Measurements from ENCODE around the gene NEDD4. TPM values are rescaled to one million over a fixed set of nuclear protein-coding genes. Genes with fewer than 3 reads are reported as not detected.

The NEDD4 gene
- total and polyA plus RNA-seq, 12 donors: 2.5 to 20.5 (median 9.5) TPM

GRCh38 chr15:56035166-56035565 lies 41.8 kb upstream of the NEDD4 start:
- no peaks in the 10 kb centered on the region for H3K36me3 ChIP-seq (replicated peaks in 1 of 2)

GRCh38 chr15:56034514-56034913 lies 41.1 kb upstream of the NEDD4 start:
- TF ChIP-seq POLR2A (IDR thresholded peaks at IDR 0.05): no peak
- no peak for TF ChIP-seq CTCF (IDR thresholded peaks at IDR 0.05)
- Histone ChIP-seq H3K9me3 (replicated peaks in 1 of 3) (no peaks in the 10 kb centered on the region), H3K27me3 (no peaks in the 10 kb centered on the region), H3K36me3 (replicated peaks in 1 of 2) (no peaks in the 10 kb centered on the region), H3K27ac (no peak overlapping the region), H3K4me1 (replicated peaks in 1 of 2) (peaks cover 0 to under 1% of the 10 kb centered on the region in 2 donors), H3K4me3 (no peak overlapping the region)
- 71 to 100% (median 75%) methylated on average over 1 to 2 of the region's 2 CpGs for WGBS, 4 donors
- intact Hi-C loops (cut with DNase I): no loop called here
- DNase-seq: no peak

More at GRCh38 chr15:56035166-56035565, 41.8 kb upstream of the NEDD4 start:
- no peak for DNase-seq
- no peak overlapping the region for H3K27ac ChIP-seq
- TF ChIP-seq CTCF (IDR thresholded peaks at IDR 0.05) (no peak), POLR2A (IDR thresholded peaks at IDR 0.05) (no peak)
- H3K4me1 ChIP-seq (replicated peaks in 1 of 2): peaks cover 0 to 7% of the 10 kb centered on the region in 2 donors
- H3K27me3 ChIP-seq: no peaks in the 10 kb centered on the region
- intact Hi-C loops (cut with DNase I): no loop called here
- no peak overlapping the region for H3K4me3 ChIP-seq
- no peaks in the 10 kb centered on the region for H3K9me3 ChIP-seq (replicated peaks in 1 of 3)
- WGBS, 4 donors: 88 to 95% (median 91%) methylated on average over 2 of the region's 2 CpGs

- no peak overlapping the region for H3K4me3 ChIP-seq
- 82 to 96% (median 89%) methylated on average over 1 of the region's 1 CpG for WGBS, 4 donors
- intact Hi-C loops (cut with DNase I): no loop called here
- no peaks in the 10 kb centered on the region for H3K9me3 ChIP-seq (replicated peaks in 1 of 3)
- H3K4me1 ChIP-seq (replicated peaks in 1 of 2): no peaks in the 10 kb centered on the region
- H3K27ac ChIP-seq: no peak overlapping the region
- H3K27me3 ChIP-seq: no peaks in the 10 kb centered on the region
- no peaks in the 10 kb centered on the region for H3K36me3 ChIP-seq (replicated peaks in 1 of 2)
- TF ChIP-seq POLR2A (IDR thresholded peaks at IDR 0.05): no peak
- no peak for TF ChIP-seq CTCF (IDR thresholded peaks at IDR 0.05)
- no peak for DNase-seq
These were observed 39.0 kb upstream of the NEDD4 start for GRCh38 chr15:56032373-56032772.

- DNase-seq: no peak
- 88 to 91% (median 90%) methylated on average over 4 to 6 of the region's 6 CpGs for WGBS, 4 donors
- Histone ChIP-seq H3K4me1 (replicated peaks in 1 of 2) (no peaks in the 10 kb centered on the region), H3K36me3 (replicated peaks in 1 of 2) (no peaks in the 10 kb centered on the region), H3K9me3 (replicated peaks in 1 of 3) (no peaks in the 10 kb centered on the region), H3K27me3 (no peaks in the 10 kb centered on the region), H3K27ac (no peak overlapping the region), H3K4me3 (no peak overlapping the region)
- intact Hi-C loops (cut with DNase I): no loop called here
- TF ChIP-seq CTCF (IDR thresholded peaks at IDR 0.05) (no peak), POLR2A (IDR thresholded peaks at IDR 0.05) (no peak)
These were observed 38.4 kb upstream of the NEDD4 start for GRCh38 chr15:56031836-56032235.
